Measurements from ENCODE around the gene FBXO36. TPM values are rescaled to one million over a fixed set of nuclear protein-coding genes. Genes with fewer than 3 reads are reported as not detected.

The FBXO36 gene
- total and polyA plus RNA-seq, 2 donors (not counting 3 experiments of a cell fraction or from before 2014, with no cell fraction given) = 0.53 to 1.2 TPM

DNA sequence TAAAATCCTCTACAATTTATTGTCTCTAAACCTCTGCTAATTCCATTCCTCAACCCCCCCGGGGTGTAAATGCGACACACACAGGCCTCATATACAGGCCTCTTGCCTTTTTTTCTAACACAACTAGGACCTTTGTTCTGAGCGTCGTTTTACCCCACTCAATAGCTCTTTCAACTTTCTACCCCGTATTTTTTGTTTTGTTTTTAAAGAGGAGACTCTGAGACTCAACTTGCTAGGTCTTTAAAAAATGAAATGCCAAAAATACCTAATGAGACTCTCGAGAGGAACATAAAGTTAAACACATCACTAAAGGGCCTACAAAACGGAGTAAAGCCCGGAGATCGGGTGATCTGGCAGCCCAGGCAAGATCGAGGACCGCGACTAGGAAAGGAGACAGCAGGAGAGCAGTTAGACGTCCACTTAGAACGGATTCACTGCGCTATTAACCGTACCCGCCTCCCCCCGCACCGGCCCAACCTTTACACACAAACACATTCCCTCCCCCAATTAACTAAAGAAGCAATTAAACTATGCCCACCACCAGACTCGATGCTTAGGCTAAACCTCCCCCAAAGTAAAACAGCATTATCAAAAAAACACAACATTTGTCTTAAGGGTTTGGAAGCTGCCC, 2.2 kb upstream of the FBXO36 start:
- peaks cover 63% of the 10 kb centered on the region for H3K79me2 ChIP-seq (ENCODE audit: control insufficient read depth, insufficient read depth, low read length)
- ChIA-PET CTCF (interaction anchor here (0.9 to 4.2 kb wide), 4 partner anchors 88 to 147 kb away, joined by 3 to 30 read pairs (median 4); no protein-coding TSS in a partner anchor), POLR2A (no interaction called here)
- no peaks in the 10 kb centered on the region for H3K27me3 ChIP-seq (ENCODE audit: control insufficient read depth in 2 of 2, insufficient read depth in 2 of 2, low read length in 2 of 2)
- FAIRE-seq (peak; percentile 37), DNase-seq (ENCODE audit: low read depth, low spot score) (peak; percentile 58)
- peaks cover 12% of the 10 kb centered on the region for H3K4me1 ChIP-seq (ENCODE audit: control insufficient read depth, extremely low read depth, insufficient read depth, low read length)
- BruUV-seq (replicated peaks) = TSS peak; percentile 35
- no peaks in the 10 kb centered on the region for H3K9me1 ChIP-seq (replicated peaks; ENCODE audit: control insufficient read depth, extremely low read depth, insufficient read depth, low read length)
- intact Hi-C loops (cut with micrococcal nuclease) = loop anchor here (5.0 kb wide), 1 partner anchor 407 kb away; the partner anchor contains the start of gene SP140L
- peaks cover 2 to 6% of the 10 kb centered on the region in 2 experiments for H3K36me3 ChIP-seq (ENCODE audit: control insufficient read depth in 2 of 2, extremely low read depth in 1 of 2, insufficient read depth in 2 of 2, low read length in 2 of 2)
- no peaks in the 10 kb centered on the region for H3K9me3 ChIP-seq (replicated peaks; ENCODE audit: control insufficient read depth, insufficient read depth, low read length)
- H3K4me2 ChIP-seq (ENCODE audit: insufficient read depth, low read length) = peak overlapping the region; percentile 99
- H3K4me3 ChIP-seq (replicated peaks in 1 of 3; ENCODE audit: insufficient read depth in 1 of 3, low read depth in 1 of 3, low read length in 3 of 3) = peak overlapping the region; percentile 62 to 98 (median 90)
- H3K9ac ChIP-seq (replicated peaks; ENCODE audit: extremely low read depth, insufficient read depth, low read length) = peak overlapping the region; percentile 91
- TF ChIP-seq JUN (IDR thresholded peaks at IDR 0.05; ENCODE audit: borderline replicate concordance, insufficient read depth, insufficient read length, low read depth) (no peak), EZH2 (IDR thresholded peaks at IDR 0.05; ENCODE audit: borderline replicate concordance, low read depth, low read length, severe bottlenecking) (no peak), FOS (IDR thresholded peaks at IDR 0.05; ENCODE audit: borderline replicate concordance, insufficient read depth, low read length) (no peak), POLR2A (IDR thresholded peaks at IDR 0.05; ENCODE audit: low read depth, low read length) (no peak), MYC (IDR thresholded peaks at IDR 0.05; ENCODE audit: low read depth, low read length) (no peak), GATA2 (IDR thresholded peaks at IDR 0.05; ENCODE audit: insufficient read depth, insufficient read length, low read depth, low read length) (no peak), POLR2AphosphoS5 (IDR thresholded peaks at IDR 0.05; ENCODE audit: insufficient read depth, low read depth, low read length) (no peak)
- TF ChIP-seq, protein P1, sequence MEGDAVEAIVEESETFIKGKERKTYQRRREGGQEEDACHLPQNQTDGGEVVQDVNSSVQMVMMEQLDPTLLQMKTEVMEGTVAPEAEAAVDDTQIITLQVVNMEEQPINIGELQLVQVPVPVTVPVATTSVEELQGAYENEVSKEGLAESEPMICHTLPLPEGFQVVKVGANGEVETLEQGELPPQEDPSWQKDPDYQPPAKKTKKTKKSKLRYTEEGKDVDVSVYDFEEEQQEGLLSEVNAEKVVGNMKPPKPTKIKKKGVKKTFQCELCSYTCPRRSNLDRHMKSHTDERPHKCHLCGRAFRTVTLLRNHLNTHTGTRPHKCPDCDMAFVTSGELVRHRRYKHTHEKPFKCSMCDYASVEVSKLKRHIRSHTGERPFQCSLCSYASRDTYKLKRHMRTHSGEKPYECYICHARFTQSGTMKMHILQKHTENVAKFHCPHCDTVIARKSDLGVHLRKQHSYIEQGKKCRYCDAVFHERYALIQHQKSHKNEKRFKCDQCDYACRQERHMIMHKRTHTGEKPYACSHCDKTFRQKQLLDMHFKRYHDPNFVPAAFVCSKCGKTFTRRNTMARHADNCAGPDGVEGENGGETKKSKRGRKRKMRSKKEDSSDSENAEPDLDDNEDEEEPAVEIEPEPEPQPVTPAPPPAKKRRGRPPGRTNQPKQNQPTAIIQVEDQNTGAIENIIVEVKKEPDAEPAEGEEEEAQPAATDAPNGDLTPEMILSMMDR (IDR thresholded peaks at IDR 0.05; ENCODE audit: extremely low read depth in 1 of 2, insufficient read depth in 1 of 2, low read depth in 1 of 2, low read length in 2 of 2) = no peak
- TF ChIP-seq, protein P2, sequence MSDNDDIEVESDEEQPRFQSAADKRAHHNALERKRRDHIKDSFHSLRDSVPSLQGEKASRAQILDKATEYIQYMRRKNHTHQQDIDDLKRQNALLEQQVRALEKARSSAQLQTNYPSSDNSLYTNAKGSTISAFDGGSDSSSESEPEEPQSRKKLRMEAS (IDR thresholded peaks at IDR 0.05; ENCODE audit: insufficient read depth, insufficient read length) = no peak
- H3K27ac ChIP-seq (ENCODE audit: insufficient read depth, low read depth, low read length) = peak overlapping the region; percentile 91
- H2AFZ ChIP-seq (ENCODE audit: low read depth, low read length) = no peak overlapping the region
- peaks cover 14% of the 10 kb centered on the region for H4K20me1 ChIP-seq (replicated peaks; ENCODE audit: control insufficient read depth, extremely low read depth, insufficient read depth, low read length)
- dilution Hi-C loops (cut with MboI; ENCODE audit: extremely low pct_ligation_motif_present, low sequenced_read_pairs) = no loop called here
